NCI-H2196 treated with DMSO at 0.1 percent for 48 hours (cell line): ENCODE results near the gene CHCHD4.

Experiments used
- DNase-seq: peaks from one replicate; lab custom pipeline; 2025; ENCODE audit not compliant: unreplicated experiment; lab: John Stamatoyannopoulos, UW

CHCHD4 gene

DNA sequence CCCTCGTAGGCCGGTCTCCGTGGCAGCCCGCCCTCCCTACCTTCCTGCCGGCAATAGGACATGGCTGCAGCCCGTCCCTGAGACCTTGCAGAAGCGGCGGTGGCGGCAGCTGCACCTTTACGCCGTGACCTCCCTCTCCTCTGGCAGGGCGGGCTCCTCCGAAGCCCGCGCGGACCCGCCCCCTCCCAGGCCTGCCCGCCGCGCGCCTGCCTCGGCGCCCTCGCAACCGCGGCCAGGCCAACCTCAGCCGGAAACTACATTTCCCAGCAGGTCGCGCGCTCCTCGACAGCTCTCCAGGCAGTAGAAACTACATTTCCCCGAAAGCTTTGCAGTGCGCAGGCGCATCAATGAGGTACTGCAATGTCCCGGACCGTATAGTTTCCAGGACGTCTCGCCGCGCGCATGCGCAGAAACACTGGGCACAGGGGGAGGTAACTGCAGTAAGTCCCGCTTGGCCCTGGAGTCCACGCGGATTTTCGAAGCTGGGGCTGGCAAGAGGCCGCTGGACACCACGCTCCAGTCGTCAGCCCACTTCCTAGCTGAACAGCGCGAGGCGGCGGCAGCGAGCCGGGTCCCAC, at the start of gene CHCHD4, which contains the start of gene TMEM43:
CHCHD4 (minus strand) TSS at position 256 of the 578 bp plus-strand sequence; CDS start at position 62, 194 bp downstream.
TMEM43 (plus strand) TSS at position 438 of the 578 bp plus-strand sequence. CDS start 142 bp downstream, outside the sequence.
- peak; percentile 88 for DNase-seq

- DNase-seq, result no peak
Measured at GRCh38 chr3:14172496-14172895, 47.8 kb upstream of the CHCHD4 start.

DNA sequence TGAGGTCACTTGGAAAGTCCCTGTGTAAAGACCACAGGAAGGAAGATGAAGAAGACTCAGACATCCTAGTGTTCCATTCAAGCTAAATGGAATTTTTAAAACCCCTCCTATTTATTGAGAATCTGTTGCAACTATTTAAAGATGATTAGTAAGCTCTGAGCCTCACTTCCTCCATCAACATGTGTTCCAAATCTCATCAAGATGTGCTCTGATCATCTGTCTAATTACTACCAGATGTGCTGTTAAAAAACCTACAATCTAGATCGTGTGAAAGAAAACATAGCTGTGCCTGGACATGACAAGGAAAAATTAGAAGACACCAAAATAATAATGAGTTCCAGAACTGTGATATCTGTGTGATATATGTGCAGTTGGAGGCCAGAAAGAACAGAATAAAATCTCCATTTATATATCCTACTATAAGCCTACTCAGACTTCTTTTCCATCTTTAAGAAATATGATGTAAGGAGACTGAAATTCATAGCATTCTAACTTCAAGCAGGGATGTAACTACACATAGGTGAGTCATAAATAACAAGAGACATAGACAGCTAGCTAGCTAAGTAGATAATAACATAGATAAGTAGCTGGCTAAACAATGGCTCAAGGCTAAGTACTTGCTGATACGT, 46.0 kb upstream of the CHCHD4 start:
- DNase-seq, result no peak

- DNase-seq, result no peak
Measured at GRCh38 chr3:14169871-14170270, 45.2 kb upstream of the CHCHD4 start.

GRCh38 chr3:14169435-14169834, 44.8 kb upstream of the CHCHD4 start:
- DNase-seq, result no peak

DNA sequence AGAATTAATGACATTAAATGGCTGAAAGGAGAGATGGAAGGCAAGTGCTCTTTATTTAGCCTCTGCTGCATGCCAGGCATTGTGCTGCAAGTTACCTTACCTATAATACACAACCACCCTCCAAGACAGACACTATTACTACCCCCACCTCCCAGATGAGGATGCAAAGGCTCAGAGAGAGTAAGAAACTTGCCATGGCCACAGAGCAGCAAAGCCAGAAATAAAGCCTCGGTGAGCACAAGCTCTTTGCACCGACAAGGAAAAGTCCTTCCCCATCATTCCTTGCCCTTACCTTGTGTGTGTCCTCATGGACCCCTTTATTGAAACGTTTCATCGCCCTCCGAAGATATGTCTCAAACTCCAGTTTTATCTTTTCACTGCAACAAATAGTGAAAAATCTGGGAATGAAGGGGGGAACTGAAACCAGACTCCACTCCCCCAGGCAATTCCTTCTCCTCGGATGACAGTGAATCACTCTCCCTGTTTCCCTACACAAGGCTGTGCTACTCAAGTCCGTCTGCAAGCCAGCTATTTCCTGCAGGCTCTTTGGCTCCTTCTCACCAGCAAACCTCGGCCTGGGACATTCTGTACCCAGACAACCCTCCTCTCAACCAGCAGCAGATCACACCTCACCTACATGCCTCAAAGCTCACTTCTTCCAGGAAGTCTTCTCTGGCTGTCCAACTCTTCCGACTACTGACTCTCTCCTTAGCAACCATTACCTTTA, 42.4 kb upstream of the CHCHD4 start:
- no peak for DNase-seq

DNA sequence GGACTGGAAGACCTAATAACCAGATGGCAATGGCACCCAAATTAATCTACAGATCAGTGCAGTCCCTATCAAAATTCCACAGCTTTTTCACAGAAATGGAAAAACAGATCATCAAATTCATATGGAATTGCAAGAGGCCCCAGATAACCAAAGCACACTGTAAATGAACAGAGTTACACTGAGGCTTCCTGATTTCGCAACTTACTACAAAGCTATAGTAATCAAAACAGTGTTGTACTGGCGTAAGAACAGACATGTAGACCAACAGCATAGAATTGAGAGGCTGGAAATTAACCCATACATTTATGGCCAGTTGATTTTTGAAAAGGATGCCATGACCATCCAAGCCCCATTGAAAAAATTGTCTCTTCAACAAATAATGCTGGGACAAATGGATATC, 37.5 kb upstream of the CHCHD4 start:
- no peak for DNase-seq

DNA sequence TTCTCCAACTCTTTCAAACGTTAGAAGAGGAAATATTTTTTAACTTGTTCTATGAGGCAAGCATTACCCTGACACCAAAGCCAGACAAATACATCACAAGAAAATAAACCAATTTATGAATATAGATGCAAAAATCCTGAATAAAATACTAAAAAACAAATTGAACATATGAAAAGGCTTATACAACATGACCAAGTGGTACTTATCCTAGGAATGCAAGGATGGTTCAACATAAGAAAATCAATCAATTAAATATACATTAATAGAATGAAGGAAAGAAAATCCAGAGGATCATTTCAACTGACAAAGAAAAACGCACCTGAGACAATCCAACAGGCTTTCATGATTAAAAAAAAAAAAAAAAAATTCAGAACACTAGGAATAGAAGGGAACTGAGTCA, 36.6 kb upstream of the CHCHD4 start:
- DNase-seq, result no peak

- DNase-seq, result no peak
Measured at GRCh38 chr3:14159426-14159825, 34.8 kb upstream of the CHCHD4 start.

DNA sequence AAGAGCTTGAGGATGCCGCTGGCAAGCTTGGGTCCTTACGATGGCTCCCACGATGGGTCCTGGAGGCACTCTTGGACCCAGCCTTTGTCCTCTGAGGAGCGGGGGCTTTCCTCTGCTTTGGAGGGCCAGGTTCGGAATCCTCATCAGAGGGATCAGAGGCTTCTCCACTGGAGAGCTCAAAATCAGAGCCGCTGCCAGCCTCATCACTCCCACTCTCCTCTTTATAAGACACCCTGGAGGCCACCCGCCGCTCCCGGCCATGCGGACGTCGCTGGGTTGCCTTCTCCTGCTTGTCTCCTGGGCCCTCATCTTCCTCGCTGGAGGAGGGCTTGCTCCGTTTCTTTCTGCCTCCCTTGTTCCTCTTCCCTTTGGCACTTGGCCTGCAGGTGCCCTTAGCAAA, 33.7 kb upstream of the CHCHD4 start:
- no peak for DNase-seq

- DNase-seq, result no peak
Measured at GRCh38 chr3:14157951-14158350, 33.3 kb upstream of the CHCHD4 start.

GRCh38 chr3:14156843-14157561, 32.3 kb upstream of the CHCHD4 start:
- DNase-seq, result no peak

DNA sequence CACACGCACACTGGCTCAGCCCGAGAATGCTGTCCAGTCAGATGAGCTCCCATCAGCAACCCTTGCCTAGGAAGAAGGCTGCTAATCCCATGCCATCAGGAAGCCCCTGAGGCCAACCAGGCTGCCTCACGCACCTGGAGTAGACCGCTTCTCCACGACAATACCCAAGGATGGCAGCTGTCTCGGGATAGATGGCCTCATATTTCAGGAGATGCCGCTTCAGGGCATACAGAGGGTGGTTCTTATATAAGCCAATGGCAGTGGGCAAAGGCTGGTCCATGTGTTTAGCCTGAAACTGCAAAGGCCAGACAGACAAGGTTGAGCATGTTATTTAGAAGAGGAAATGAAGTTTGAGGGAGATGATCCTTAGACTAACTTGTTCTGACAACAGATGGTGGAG, 31.5 kb upstream of the CHCHD4 start:
- no peak for DNase-seq

DNA sequence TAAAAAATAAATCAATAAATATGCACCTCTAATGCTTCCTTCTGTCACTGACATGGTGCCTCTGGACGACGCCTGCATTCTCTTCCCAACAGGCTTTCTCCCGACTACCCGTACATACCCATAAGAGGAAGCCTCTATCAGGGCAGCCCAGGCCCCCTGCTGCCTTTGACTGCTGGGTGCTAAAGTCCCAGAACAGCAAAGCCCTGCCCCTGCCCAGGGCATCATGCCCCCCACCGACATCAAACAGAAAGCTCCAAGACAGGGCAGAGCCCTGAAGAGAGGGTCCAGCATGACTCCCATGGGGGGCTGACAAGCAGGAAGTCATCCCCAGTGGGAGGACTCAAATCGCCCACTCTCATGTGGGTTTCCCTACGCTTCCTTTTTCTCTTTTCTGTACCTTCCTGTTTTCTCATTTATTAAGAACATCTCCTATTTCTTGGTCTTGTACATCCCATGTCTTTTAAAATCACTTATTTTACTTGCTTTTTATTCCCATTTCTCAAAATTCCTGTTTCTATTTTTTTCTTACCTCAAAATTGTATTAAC, 30.3 kb upstream of the CHCHD4 start:
- DNase-seq, result no peak

GRCh38 chr3:14154276-14154675, 29.6 kb upstream of the CHCHD4 start:
- no peak for DNase-seq

DNA sequence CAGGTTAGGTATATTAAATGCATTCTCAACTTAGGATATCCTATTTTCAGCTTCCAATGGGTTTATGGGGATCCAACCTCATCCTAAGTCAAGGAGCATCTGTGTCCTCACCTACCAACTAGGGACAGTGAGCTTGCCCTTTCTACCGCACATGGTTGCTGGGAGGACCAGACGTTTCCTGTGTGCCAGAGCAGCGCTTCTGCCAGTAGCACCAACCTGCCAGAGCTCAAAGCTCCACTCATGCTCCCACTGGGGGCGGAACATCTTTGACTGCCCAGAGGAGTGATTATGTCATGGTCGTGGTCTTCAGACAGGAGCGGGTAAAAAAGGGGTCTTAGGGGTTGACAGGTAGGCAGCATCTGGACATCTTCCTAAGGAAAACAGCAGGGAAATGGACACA, 29.0 kb upstream of the CHCHD4 start:
- DNase-seq, result no peak

DNA sequence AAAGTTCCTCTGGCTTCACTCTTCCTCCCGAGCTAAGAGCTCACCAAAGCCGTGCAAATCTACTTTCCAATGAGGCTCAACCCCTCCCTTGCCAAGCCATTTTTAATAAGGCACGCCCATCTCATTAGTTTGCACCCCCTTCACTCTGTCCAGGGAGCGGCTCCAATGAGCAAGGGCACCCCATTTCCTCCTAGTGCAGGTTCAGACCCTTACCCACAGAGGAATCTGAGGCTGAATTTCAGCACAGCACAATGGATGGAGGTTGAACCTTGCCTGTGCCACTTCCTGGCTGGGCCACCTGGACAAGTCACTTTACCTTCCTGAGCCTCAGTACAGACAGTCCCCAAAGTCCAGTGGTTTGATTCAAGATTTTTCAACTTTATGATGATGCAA, 28.3 kb upstream of the CHCHD4 start:
- DNase-seq, result no peak

GRCh38 chr3:14152233-14152962, 27.7 kb upstream of the CHCHD4 start:
- DNase-seq, result peak; percentile 1

GRCh38 chr3:14151471-14152083, 26.9 kb upstream of the CHCHD4 start:
- no peak for DNase-seq

GRCh38 chr3:14150491-14151230, 26.0 kb upstream of the CHCHD4 start:
- no peak for DNase-seq
